Muscle of leg (tissue), 11 donors: ENCODE data around the gene KCTD8. TPM values are rescaled to one million over a fixed set of nuclear protein-coding genes. Genes with fewer than 3 reads are reported as not detected.

ENCODE experiments used
- DNase-seq: peaks from one replicate; pipeline ENCODE4 v3.0.0; 2013
- H3K27ac ChIP-seq: one replicate; pipeline ENCODE4 v1.5.1; 2013; ENCODE audit warnings: mild to moderate bottlenecking, low read length, control low read depth
- H3K27me3 ChIP-seq: one replicate; pipeline ENCODE4 v1.6.1; 2013; ENCODE audit warnings: low read length; ENCODE audit not compliant: control insufficient read depth, insufficient read depth
- H3K36me3 ChIP-seq: one replicate; pipeline ENCODE4 v1.6.1; 2013; ENCODE audit warnings: low read length; ENCODE audit not compliant: control insufficient read depth, insufficient read depth
- H3K4me1 ChIP-seq: one replicate; pipeline ENCODE4 v1.6.1; 2013; ENCODE audit warnings: low read length; ENCODE audit not compliant: control insufficient read depth, insufficient read depth
- H3K4me3 ChIP-seq: one replicate; pipeline ENCODE4 v1.5.1; 2013; ENCODE audit warnings: low read length, control low read depth
- H3K9me3 ChIP-seq: replicated peaks from 2 replicates; pipeline ENCODE4 v1.6.1; 2013; ENCODE audit warnings: low read depth, low read length; ENCODE audit not compliant: control insufficient read depth
- WGBS: methylation state at CpG from one replicate; pipeline ENCODE4 v1.1.5; 2013; ENCODE audit warnings: missing lambda C conversion rate; ENCODE audit not compliant: insufficient coverage; 5-methylcytosine and 5-hydroxymethylcytosine counted together
- polyA plus RNA-seq, 8 donors: library from polyadenylated mRNA; unstranded; fragments of 120-200 nt; gene quantifications; one replicate each; pipeline versions ENCODE4 v1.2.1 to v1.2.3, GENCODE V29; 2013; ENCODE audit warnings: inconsistent platforms in 1 of 8, low replicate concordance in 1 of 8; ENCODE audit not compliant: insufficient read length in 8 of 8, insufficient read depth in 1 of 8
- total RNA-seq: library from RNA; stranded (reverse); fragments of 120-200 nt; gene quantifications from one replicate; pipeline ENCODE4 v1.2.4, GENCODE V29; 2013

Gene KCTD8
- total and polyA plus RNA-seq, 9 donors: 0.05 to 0.47 (median 0.15) TPM; not detected in 2

DNA sequence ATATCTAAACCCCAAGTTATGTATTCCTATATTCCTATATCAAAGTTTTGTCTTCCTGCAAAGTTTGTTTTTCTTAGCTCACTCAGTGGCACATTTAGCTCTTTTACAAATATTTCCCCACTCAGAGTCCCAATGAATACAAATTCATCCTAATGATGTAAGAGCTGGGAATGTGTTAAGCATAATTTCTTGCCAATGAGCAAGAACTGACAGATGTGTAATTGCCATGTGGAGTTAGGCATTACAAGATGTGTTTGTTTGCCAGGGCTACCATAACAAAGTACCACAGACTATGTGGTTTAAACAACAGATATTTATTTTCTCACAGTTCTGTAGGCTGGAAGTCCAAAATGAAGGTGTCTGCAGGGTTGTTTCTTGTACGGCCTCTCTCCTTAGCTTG is 302.1 kb downstream of the KCTD8 start:
- Histone ChIP-seq H3K4me1 (no peaks in the 10 kb centered on the region), H3K27me3 (no peaks in the 10 kb centered on the region), H3K36me3 (no peaks in the 10 kb centered on the region), H3K27ac (no peak overlapping the region), H3K4me3 (no peak overlapping the region), H3K9me3 (peaks cover 2% of the 10 kb centered on the region)
- no peak for DNase-seq
- WGBS: no CpG with 5 or more reads among the region's 1 CpG

DNA sequence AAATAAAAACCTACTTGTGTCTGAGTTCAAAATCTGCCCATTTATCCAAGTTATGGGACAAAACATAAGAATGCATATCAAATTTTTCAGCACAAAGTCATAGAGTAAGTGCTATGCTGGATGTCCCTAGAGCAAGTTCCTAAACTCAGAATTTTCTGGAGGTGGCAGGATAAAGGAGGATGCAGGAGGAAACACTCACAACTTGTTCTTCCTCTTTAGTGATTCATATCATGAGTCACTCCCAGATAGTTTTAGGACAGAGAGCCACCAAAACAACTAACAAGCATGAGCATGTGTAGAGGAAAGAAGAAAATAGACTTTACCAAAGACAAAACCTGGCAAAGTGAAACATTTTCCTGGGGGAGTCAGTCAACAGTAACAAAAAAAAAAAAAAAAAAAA is 302.7 kb downstream of the KCTD8 start:
- no peak overlapping the region for H3K27ac ChIP-seq
- H3K4me1 ChIP-seq: no peaks in the 10 kb centered on the region
- H3K4me3 ChIP-seq: no peak overlapping the region
- no peaks in the 10 kb centered on the region for H3K27me3 ChIP-seq
- no peaks in the 10 kb centered on the region for H3K36me3 ChIP-seq
- no peak for DNase-seq
- H3K9me3 ChIP-seq: peaks cover 2% of the 10 kb centered on the region

- H3K9me3 ChIP-seq: no peaks in the 10 kb centered on the region
- H3K27ac ChIP-seq: no peak overlapping the region
- DNase-seq: no peak
- WGBS: no CpG with 5 or more reads among the region's 1 CpG
- no peaks in the 10 kb centered on the region for H3K36me3 ChIP-seq
- no peak overlapping the region for H3K4me3 ChIP-seq
- no peaks in the 10 kb centered on the region for H3K4me1 ChIP-seq
- H3K27me3 ChIP-seq: no peaks in the 10 kb centered on the region
These were observed 316.1 kb downstream of the KCTD8 start for GRCh38 chr4:44132526-44132925.

Other genes with a start within 250 kb of the KCTD8 start
- gene YIPF7, start 202.8 kb upstream of the KCTD8 start, total RNA-seq: 2.8 TPM
- 1 to 10 TPM; 1.4 to 3.7 (median 2.1) TPM for gene YIPF7, start 202.8 kb upstream of the KCTD8 start, polyA plus RNA-seq
- gene GUF1, start 229.6 kb upstream of the KCTD8 start, total RNA-seq: 16.8 TPM
- 10 to 100 TPM; 15.4 to 22.7 (median 18.7) TPM for gene GUF1, start 229.6 kb upstream of the KCTD8 start, polyA plus RNA-seq